GM13977 (cell line): ENCODE measurements around the gene GEMIN4.
A peak's percentile ranks its signal among the peaks of the same experiment; 100 is the strongest.

Experiments
- DNase-seq: peaks from one replicate; pipeline ENCODE4 v3.0.0; 2012; ENCODE audit warnings: low spot score
- CTCF ChIP-seq: IDR thresholded peaks from 2 replicates; pipeline ENCODE4 v1.5.1; 2012; ENCODE audit warnings: mild to moderate bottlenecking, control low read depth; ENCODE audit not compliant: insufficient read depth; ENCODE audit errors: extremely low read depth, missing control alignments
- in situ Hi-C: fragments of 300-500 bp; cut with MboI; formaldehyde crosslinking; loops from one replicate; pipeline ENCODE4 v1.12.0; 2022; ENCODE audit warnings: low sequenced_read_pairs, low pct_unique_long_range_greater_than_20kb, mixed read lengths, inconsistent platforms; ENCODE audit not compliant: unreplicated experiment

Gene GEMIN4

GRCh38 chr17:740240-741017 is 11.6 kb downstream of the GEMIN4 start:
- peak; percentile 71 for DNase-seq
- in situ Hi-C loops, result no loop called here
- TF ChIP-seq CTCF, result no peak

GRCh38 chr17:737561-738113 is 14.4 kb downstream of the GEMIN4 start:
- no peak for TF ChIP-seq CTCF
- no peak for DNase-seq
- in situ Hi-C loops, result no loop called here

GRCh38 chr17:733743-734142 is 18.3 kb downstream of the GEMIN4 start:
- DNase-seq, result no peak
- TF ChIP-seq CTCF, result no peak
- in situ Hi-C loops, result no loop called here

GRCh38 chr17:732902-733720 is 19.0 kb downstream of the GEMIN4 start:
- in situ Hi-C loops, result no loop called here
- peak; percentile 48 for DNase-seq
- no peak for TF ChIP-seq CTCF

- no peak for TF ChIP-seq CTCF
- in situ Hi-C loops, result no loop called here
- DNase-seq, result peak; percentile 91
Observed at GRCh38 chr17:732067-732901, 19.8 kb downstream of the GEMIN4 start, which contains the start of gene TLCD3A. Gene TLCD3A (plus strand): TSS chr17:732596. CDS start chr17:732648, 52 bp downstream.

GRCh38 chr17:731644-732066 is 20.4 kb downstream of the GEMIN4 start:
- no peak for TF ChIP-seq CTCF
- in situ Hi-C loops, result no loop called here
- DNase-seq, result no peak
